ENCODE data around the gene BIRC2. TPM values are rescaled to one million over a fixed set of nuclear protein-coding genes. Genes with fewer than 3 reads are reported as not detected.
A peak's percentile ranks its signal among the peaks of the same experiment; 100 is the strongest.
"Not testable (repeated sequence)": the region's sequence is repeated elsewhere in the genome, so short reads cannot be mapped to it uniquely, and the experiment has no call there.

The BIRC2 gene
- 100 to 1,000 TPM; 107 to 109 TPM for total RNA-seq
- polyA plus RNA-seq (2013, experiment 1 of 2), result 51.2 TPM
- polyA plus RNA-seq (2013, experiment 2 of 2), result 54.2 TPM
- 60.1 to 687 (median 163) reads per million in 172 experiments for total RNA-seq

- Histone ChIP-seq H3K4me3 (ENCODE audit: low read length) (peak within 1 kb of the TSS; percentile 65), H3K4me1 (ENCODE audit: insufficient read depth, low read length) (peaks cover 7% of the 10 kb centered on the region), H3K36me3 (ENCODE audit: insufficient read depth, low read length) (no peaks in the 10 kb centered on the region), H3K27ac (ENCODE audit: low read depth in 1 of 2, low read length in 2 of 2) (peak within 1 kb of the TSS; percentile 95 to 96), H3K9me3 (ENCODE audit: control insufficient read depth in 1 of 2, insufficient read depth in 1 of 2, low read length in 2 of 2) (no peaks in the 10 kb centered on the region), H3K27me3 (ENCODE audit: control insufficient read depth in 1 of 2, insufficient read depth in 2 of 2, low read length in 2 of 2) (no peaks in the 10 kb centered on the region)
- Mint-ChIP-seq H3K4me1 (ENCODE audit: low read depth) (peaks cover 44% of the 10 kb centered on the region), H3K36me3 (ENCODE audit: low read depth) (peaks cover 50% of the 10 kb centered on the region), H3K9me3 (no peaks in the 10 kb centered on the region), H3K27me3 (no peaks in the 10 kb centered on the region), H3K27ac (peak within 1 kb of the TSS; percentile 100), H3K4me3 (peak within 1 kb of the TSS; percentile 98)
- TF ChIP-seq CTCF (IDR thresholded peaks at IDR 0.05), result peak; percentile 72
- intact Hi-C loops (cut with DNase I, micrococcal nuclease), result loop anchor here (1.0 to 10.0 kb wide), 8 partner anchors 14 to 588 kb away; partner anchors contain the start of genes BIRC3 (in 1 of the 2) and TMEM123 (in 1 of the 2)
- POLR2A ChIA-PET, result interaction anchor here (1.1 to 2.8 kb wide), 4 partner anchors 15 to 149 kb away, joined by 4 to 13 read pairs (median 5); no protein-coding TSS in a partner anchor
- ATAC-seq (ENCODE audit: poor library complexity) (peak; percentile 81), DNase-seq (peak; percentile 91 to 98 (median 94))
- CTCF ChIA-PET, result interaction anchor here (0.6 to 3.0 kb wide), 7 partner anchors 12 to 105 kb away, joined by 3 to 15 read pairs (median 3); no protein-coding TSS in a partner anchor
These were observed at the start of gene BIRC2 for GRCh38 chr11:102346748-102347461. Gene BIRC2, plus strand, starts transcription at chr11:102347214. Its CDS starts 2,641 bp downstream, at chr11:102349855.

- H3K27me3 ChIP-seq (ENCODE audit: control insufficient read depth in 1 of 2, insufficient read depth in 2 of 2, low read length in 2 of 2); H3K27me3 Mint-ChIP-seq; intact Hi-C loops (cut with DNase I, micrococcal nuclease); H3K4me3 ChIP-seq (ENCODE audit: low read length); H3K36me3 ChIP-seq (ENCODE audit: insufficient read depth, low read length): not testable (repeated sequence)
- CTCF ChIA-PET, result interaction anchor here (0.9 to 1.4 kb wide), 3 partner anchors 13 to 41 kb away, joined by 3 to 5 read pairs (median 3); no protein-coding TSS in a partner anchor
- peaks cover 12% of the 10 kb centered on the region for H3K9me3 Mint-ChIP-seq
- H3K9me3 ChIP-seq (ENCODE audit: control insufficient read depth in 1 of 2, insufficient read depth in 1 of 2, low read length in 2 of 2), result peaks cover 9 to 11% of the 10 kb centered on the region in 2 experiments
- POLR2A ChIA-PET, result interaction anchor here (1.0 to 2.5 kb wide), 8 partner anchors 10 to 151 kb away, joined by 3 to 30 read pairs (median 6); partner anchors contain the start of gene BIRC3
- H3K36me3 Mint-ChIP-seq (ENCODE audit: low read depth), result peaks cover 27% of the 10 kb centered on the region
- peak overlapping the region; percentile 79 for H3K27ac Mint-ChIP-seq
- H3K27ac ChIP-seq (ENCODE audit: low read depth in 1 of 2, low read length in 2 of 2), result peak overlapping the region in 1 of 2 donors; percentile 41
- ATAC-seq (ENCODE audit: poor library complexity), result peak; percentile 90
- peak overlapping the region; percentile 30 for H3K4me3 Mint-ChIP-seq
- H3K4me1 ChIP-seq (ENCODE audit: insufficient read depth, low read length), result peaks cover 47% of the 10 kb centered on the region
- peaks cover 66% of the 10 kb centered on the region for H3K4me1 Mint-ChIP-seq (ENCODE audit: low read depth)
- DNase-seq, result peak in 13 of 14 experiments; percentile 54 to 83 (median 75)
These were observed 46.2 kb upstream of the BIRC2 start for GRCh38 chr11:102300837-102301236.

GRCh38 chr11:102302241-102302640, 44.8 kb upstream of the BIRC2 start:
- intact Hi-C loops (cut with DNase I, micrococcal nuclease), result no loop called here
- Histone ChIP-seq H3K36me3 (ENCODE audit: insufficient read depth, low read length) (no peaks in the 10 kb centered on the region), H3K27me3 (ENCODE audit: control insufficient read depth in 1 of 2, insufficient read depth in 2 of 2, low read length in 2 of 2) (no peaks in the 10 kb centered on the region), H3K4me3 (ENCODE audit: low read length) (no peak overlapping the region), H3K4me1 (ENCODE audit: insufficient read depth, low read length) (peaks cover 61% of the 10 kb centered on the region), H3K27ac (ENCODE audit: low read depth in 1 of 2, low read length in 2 of 2) (no peak overlapping the region), H3K9me3 (ENCODE audit: control insufficient read depth in 1 of 2, insufficient read depth in 1 of 2, low read length in 2 of 2) (peaks cover 9 to 11% of the 10 kb centered on the region in 2 experiments)
- no peak for TF ChIP-seq CTCF (IDR thresholded peaks at IDR 0.05)
- Mint-ChIP-seq H3K4me3 (no peak overlapping the region), H3K36me3 (ENCODE audit: low read depth) (peaks cover 27% of the 10 kb centered on the region), H3K9me3 (peaks cover 12% of the 10 kb centered on the region), H3K4me1 (ENCODE audit: low read depth) (peaks cover 79% of the 10 kb centered on the region), H3K27me3 (no peaks in the 10 kb centered on the region), H3K27ac (peak overlapping the region; percentile 79)
- ATAC-seq (ENCODE audit: poor library complexity) (no peak), DNase-seq (no peak)
- ChIA-PET POLR2A (no interaction called here), CTCF (no interaction called here)
